Osteoblast (primary cell): ENCODE results near the gene ZCCHC13. TPM values are rescaled to one million over a fixed set of nuclear protein-coding genes. Genes with fewer than 3 reads are reported as not detected.
A peak's percentile ranks its signal among the peaks of the same experiment; 100 is the strongest.

Experiments
- DNase-seq: peaks from one replicate; pipeline ENCODE4 v3.0.0; 2011; ENCODE audit warnings: low spot score, mixed read lengths; ENCODE audit not compliant: insufficient read length; ENCODE audit errors: missing footprints
- H2AFZ ChIP-seq: 2 replicates; pipeline ENCODE4 v1.6.0; 2011; ENCODE audit warnings: mild to moderate bottlenecking, low read length
- H3K27ac ChIP-seq: 2 replicates; pipeline ENCODE4 v1.5.1; 2011; ENCODE audit warnings: mild to moderate bottlenecking, low read depth, low read length, moderate library complexity
- H3K27me3 ChIP-seq: 2 replicates; pipeline ENCODE4 v1.6.0; 2012; ENCODE audit warnings: mild to moderate bottlenecking, control low read depth, inconsistent platforms, low read length, moderate library complexity; ENCODE audit not compliant: insufficient read depth
- H3K36me3 ChIP-seq: 2 replicates; pipeline ENCODE4 v1.5.1; 2011; ENCODE audit warnings: mild to moderate bottlenecking, low read length, control low read depth, moderate library complexity; ENCODE audit not compliant: insufficient read depth
- H3K4me1 ChIP-seq: 2 replicates; pipeline ENCODE4 v1.5.1; 2011; ENCODE audit warnings: mild to moderate bottlenecking, low read length, control low read depth, moderate library complexity; ENCODE audit not compliant: insufficient read depth
- H3K4me2 ChIP-seq: 2 replicates; pipeline ENCODE4 v1.6.0; 2011; ENCODE audit warnings: mild to moderate bottlenecking, low read length; ENCODE audit not compliant: insufficient read depth
- H3K4me3 ChIP-seq: fragments of 200-600 bp; sonication (generic); 3 replicates; pipeline ENCODE4 v1.5.1; 2012; ENCODE audit warnings: mild to moderate bottlenecking, low read length, inconsistent platforms; ENCODE audit not compliant: insufficient read depth
- H3K79me2 ChIP-seq: 2 replicates; pipeline ENCODE4 v1.6.0; 2012; ENCODE audit warnings: mild to moderate bottlenecking, low read length, control low read depth, inconsistent platforms; ENCODE audit not compliant: insufficient read depth
- H3K9me3 ChIP-seq: 2 replicates; pipeline ENCODE4 v1.5.1; 2011; ENCODE audit warnings: low read depth, low read length, control low read depth
- H4K20me1 ChIP-seq: 2 replicates; pipeline ENCODE4 v1.6.0; 2012; ENCODE audit warnings: mild to moderate bottlenecking, low read length, control low read depth; ENCODE audit not compliant: insufficient read depth
- CTCF ChIP-seq: IDR thresholded peaks from 2 replicates; pipeline ENCODE4 v1.5.1; 2011; ENCODE audit warnings: mild to moderate bottlenecking, low read depth, low read length, moderate library complexity; ENCODE audit errors: extremely low read depth
- total RNA-seq: library from RNA; depleted of rRNA; stranded (reverse); fragments of >200 nt; gene quantifications from 2 replicates; pipeline ENCODE4 v1.2.3, GENCODE V29; 2012

Gene ZCCHC13
- total RNA-seq, 1 donor, result not detected

GRCh38 chrX:74321191-74321590 is 17.2 kb downstream of the ZCCHC13 start:
- Histone ChIP-seq H3K27ac (no peak overlapping the region), H3K9me3 (no peaks in the 10 kb centered on the region), H3K36me3 (no peaks in the 10 kb centered on the region), H4K20me1 (no peaks in the 10 kb centered on the region), H3K4me3 (no peak overlapping the region), H3K4me2 (no peak overlapping the region), H3K4me1 (no peaks in the 10 kb centered on the region), H2AFZ (no peak overlapping the region), H3K79me2 (no peaks in the 10 kb centered on the region), H3K27me3 (peaks cover 24% of the 10 kb centered on the region)
- no peak for DNase-seq
- TF ChIP-seq CTCF, result no peak

GRCh38 chrX:74324131-74324530 is 20.2 kb downstream of the ZCCHC13 start:
- peaks cover 27% of the 10 kb centered on the region for H3K27me3 ChIP-seq
- no peak for DNase-seq
- no peaks in the 10 kb centered on the region for H3K36me3 ChIP-seq
- no peaks in the 10 kb centered on the region for H3K79me2 ChIP-seq
- TF ChIP-seq CTCF, result no peak
- H3K4me2 ChIP-seq, result no peak overlapping the region
- no peaks in the 10 kb centered on the region for H3K4me1 ChIP-seq
- no peak overlapping the region for H3K4me3 ChIP-seq
- no peaks in the 10 kb centered on the region for H4K20me1 ChIP-seq
- H2AFZ ChIP-seq, result no peak overlapping the region
- no peaks in the 10 kb centered on the region for H3K9me3 ChIP-seq
- H3K27ac ChIP-seq, result no peak overlapping the region

- Histone ChIP-seq H3K4me1 (no peaks in the 10 kb centered on the region), H4K20me1 (no peaks in the 10 kb centered on the region), H3K4me3 (no peak overlapping the region), H3K4me2 (no peak overlapping the region), H3K36me3 (no peaks in the 10 kb centered on the region), H2AFZ (no peak overlapping the region), H3K9me3 (no peaks in the 10 kb centered on the region), H3K27ac (no peak overlapping the region), H3K27me3 (peaks cover 23% of the 10 kb centered on the region), H3K79me2 (no peaks in the 10 kb centered on the region)
- peak; percentile 22 for DNase-seq
- TF ChIP-seq CTCF, result no peak
Measured at GRCh38 chrX:74325130-74326059, 21.4 kb downstream of the ZCCHC13 start.

GRCh38 chrX:74338852-74339251 is 34.9 kb downstream of the ZCCHC13 start:
- no peak for DNase-seq
- Histone ChIP-seq H3K27me3 (no peaks in the 10 kb centered on the region), H4K20me1 (no peaks in the 10 kb centered on the region), H3K4me2 (no peak overlapping the region), H3K79me2 (no peaks in the 10 kb centered on the region), H3K27ac (no peak overlapping the region), H3K36me3 (no peaks in the 10 kb centered on the region), H3K4me1 (peaks cover 5% of the 10 kb centered on the region), H3K9me3 (peaks cover 4% of the 10 kb centered on the region), H2AFZ (no peak overlapping the region), H3K4me3 (no peak overlapping the region)
- no peak for TF ChIP-seq CTCF
